Kidney (tissue), 14 donors: Measurements from ENCODE around the gene TPRA1. TPM values are rescaled to one million over a fixed set of nuclear protein-coding genes. Genes with fewer than 3 reads are reported as not detected.

Source experiments
- DNase-seq, 5 donors: peaks; one replicate each; pipeline ENCODE4 v3.0.0-alpha.2; 2013 to 2020
- FAIRE-seq: peaks from 2 replicates; lab custom pipeline; 2012; peaks lifted over from hg19 to GRCh38; lab: Jason Lieb, UNC
- H3K27ac ChIP-seq, 2 donors: one replicate each; pipeline ENCODE4 v1.7.0; 2013; ENCODE audit warnings: low read depth in 2 of 2, low read length in 2 of 2, inconsistent platforms in 1 of 2
- H3K27me3 ChIP-seq: one replicate; pipeline ENCODE4 v1.7.1; 2013; ENCODE audit warnings: low read length, inconsistent platforms; ENCODE audit not compliant: control insufficient read depth, insufficient read depth
- H3K36me3 ChIP-seq, 3 donors: one replicate each; pipeline versions ENCODE4 v1.7.0 to v1.7.1; 2013; ENCODE audit warnings: low read length in 3 of 3, control low read depth in 1 of 3, inconsistent platforms in 1 of 3; ENCODE audit not compliant: insufficient read depth in 3 of 3, control insufficient read depth in 2 of 3
- H3K4me1 ChIP-seq, 3 donors: one replicate each; pipeline versions ENCODE4 v1.7.0 to v1.7.1; 2013; ENCODE audit warnings: low read length in 3 of 3, inconsistent platforms in 1 of 3, low read depth in 1 of 3; ENCODE audit not compliant: control insufficient read depth in 2 of 3, insufficient read depth in 2 of 3
- H3K4me3 ChIP-seq, 3 donors: one replicate each; pipeline versions ENCODE4 v1.7.0 to v1.8.1; 2013; ENCODE audit warnings: low read length in 3 of 3, control low read depth in 1 of 3, inconsistent platforms in 1 of 3
- H3K9ac ChIP-seq, 3 donors: one replicate each; pipeline versions ENCODE4 v1.7.0 to v1.7.1; 2013; ENCODE audit warnings: low read length in 3 of 3, control low read depth in 1 of 3, inconsistent platforms in 1 of 3
- H3K9me3 ChIP-seq, 3 donors: one replicate each; pipeline versions ENCODE4 v1.7.0 to v1.7.1; 2013; ENCODE audit warnings: low read length in 3 of 3, control low read depth in 1 of 3, inconsistent platforms in 1 of 3; ENCODE audit not compliant: control insufficient read depth in 2 of 3, insufficient read depth in 1 of 3
- intact Hi-C: fragments of 100-400 bp; cut with DNase I; formaldehyde crosslinking; loops from one replicate; pipeline ENCODE4 v1.11.1; 2022
- polyA plus RNA-seq: library from polyadenylated mRNA; stranded (reverse); fragments of 350-450 nt; fragmentation: Illumina TruSeq; extraction: RNeasy Lipid Tissue Mini Kit (QIAGEN cat#74804); gene quantifications from one replicate; pipeline ENCODE4 v1.2.3, GENCODE V29; 2014; ENCODE audit warnings: low read depth, low replicate concordance; ENCODE audit not compliant: insufficient read depth
- total RNA-seq: library from RNA; stranded (reverse); fragmentation: NEBNext Ultra II Directional; extraction: Animal tissue kit (Norgen Biotek cat#: 25700); gene quantifications from one replicate; pipeline ENCODE4 v1.2.1, GENCODE V29; 2021
- TF ChIP-seq, protein P1 (sequence below): IDR thresholded peaks from 3 replicates; pipeline ENCODE4 v1.5.1; 2012; ENCODE audit warnings: mild to moderate bottlenecking, moderate library complexity, borderline replicate concordance; ENCODE audit not compliant: insufficient read depth; ENCODE audit errors: extremely low read depth
- donor health status: control.
- donor health status: control.
- donor health status: control.
- donor health status: control.
- donor health status: control.
- donor health status: DM: yes; HTN: yes; CAD: no.
- donor health status: Normal renal cell carcinoma (clear cell type).

TPRA1 gene
- total and polyA plus RNA-seq, 2 donors from 2014 or later: 35.4 to 36.4 TPM

DNA sequence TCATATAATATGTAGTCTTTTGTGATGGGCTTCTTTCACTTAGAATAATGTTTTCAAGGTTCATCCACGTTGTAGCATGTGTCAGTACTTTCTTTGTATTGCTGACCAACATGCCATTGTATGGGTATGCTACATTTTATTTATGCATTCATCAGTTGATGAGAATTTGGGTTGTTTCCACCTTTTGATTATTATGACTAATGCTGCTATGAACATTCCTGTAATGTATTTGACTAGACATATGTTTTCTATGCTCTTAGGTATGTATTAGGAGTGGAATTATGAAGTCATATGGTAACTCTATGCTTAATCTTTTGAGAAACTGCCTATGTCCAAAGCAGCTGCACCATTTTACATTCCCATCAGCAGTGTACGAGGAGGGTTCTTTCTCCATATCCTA lies 35.3 kb upstream of the TPRA1 start:
- TF ChIP-seq, protein P1, sequence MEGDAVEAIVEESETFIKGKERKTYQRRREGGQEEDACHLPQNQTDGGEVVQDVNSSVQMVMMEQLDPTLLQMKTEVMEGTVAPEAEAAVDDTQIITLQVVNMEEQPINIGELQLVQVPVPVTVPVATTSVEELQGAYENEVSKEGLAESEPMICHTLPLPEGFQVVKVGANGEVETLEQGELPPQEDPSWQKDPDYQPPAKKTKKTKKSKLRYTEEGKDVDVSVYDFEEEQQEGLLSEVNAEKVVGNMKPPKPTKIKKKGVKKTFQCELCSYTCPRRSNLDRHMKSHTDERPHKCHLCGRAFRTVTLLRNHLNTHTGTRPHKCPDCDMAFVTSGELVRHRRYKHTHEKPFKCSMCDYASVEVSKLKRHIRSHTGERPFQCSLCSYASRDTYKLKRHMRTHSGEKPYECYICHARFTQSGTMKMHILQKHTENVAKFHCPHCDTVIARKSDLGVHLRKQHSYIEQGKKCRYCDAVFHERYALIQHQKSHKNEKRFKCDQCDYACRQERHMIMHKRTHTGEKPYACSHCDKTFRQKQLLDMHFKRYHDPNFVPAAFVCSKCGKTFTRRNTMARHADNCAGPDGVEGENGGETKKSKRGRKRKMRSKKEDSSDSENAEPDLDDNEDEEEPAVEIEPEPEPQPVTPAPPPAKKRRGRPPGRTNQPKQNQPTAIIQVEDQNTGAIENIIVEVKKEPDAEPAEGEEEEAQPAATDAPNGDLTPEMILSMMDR: no peak
- no peaks in the 10 kb centered on the region for H3K9me3 ChIP-seq
- H3K27me3 ChIP-seq: peaks cover 4% of the 10 kb centered on the region
- no peak overlapping the region for H3K9ac ChIP-seq
- DNase-seq: no peak
- no peak for FAIRE-seq
- H3K36me3 ChIP-seq: peaks cover 0 to 4% (median 0%) of the 10 kb centered on the region in 3 donors
- H3K4me1 ChIP-seq: peaks cover 3 to 14% (median 3%) of the 10 kb centered on the region in 3 donors
- H3K4me3 ChIP-seq: no peak overlapping the region
- intact Hi-C loops: no loop called here
- no peak overlapping the region for H3K27ac ChIP-seq

DNA sequence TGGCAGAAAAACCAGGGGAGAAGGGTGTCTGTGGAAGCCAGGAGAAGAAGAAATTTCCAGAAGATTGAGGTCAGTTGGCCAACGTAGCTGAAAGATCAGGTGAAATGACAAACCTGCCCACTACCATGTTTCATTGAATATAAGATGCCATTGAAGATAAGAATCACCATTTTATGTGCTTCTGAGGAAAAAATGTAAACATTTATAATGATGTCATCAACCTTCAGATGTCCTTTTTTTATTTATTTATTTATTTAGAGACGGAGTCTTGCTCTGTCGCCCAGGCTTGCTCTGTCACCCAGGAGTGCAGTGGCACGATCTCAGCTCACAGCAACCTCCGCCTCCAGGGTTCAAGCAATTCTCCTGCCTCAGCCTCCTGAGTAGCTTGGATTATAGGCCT lies 33.5 kb upstream of the TPRA1 start:
- DNase-seq (no peak), FAIRE-seq (no peak)
- Histone ChIP-seq H3K9me3 (no peaks in the 10 kb centered on the region), H3K4me3 (no peak overlapping the region), H3K27ac (no peak overlapping the region), H3K27me3 (peaks cover 2% of the 10 kb centered on the region), H3K36me3 (peaks cover 0 to 4% (median 3%) of the 10 kb centered on the region in 3 donors), H3K4me1 (peaks cover 0 to 3% (median 0%) of the 10 kb centered on the region in 3 donors), H3K9ac (no peak overlapping the region)
- TF ChIP-seq, protein P1: no peak
- intact Hi-C loops: no loop called here

GRCh38 chr3:127622772-127623576 lies 32.4 kb upstream of the TPRA1 start:
- DNase-seq (no peak), FAIRE-seq (no peak)
- H3K9me3 ChIP-seq: no peaks in the 10 kb centered on the region
- H3K36me3 ChIP-seq: peaks cover 0 to 6% (median 3%) of the 10 kb centered on the region in 3 donors
- intact Hi-C loops: no loop called here
- TF ChIP-seq, protein P1: no peak
- no peak overlapping the region for H3K4me3 ChIP-seq
- H3K27me3 ChIP-seq: no peaks in the 10 kb centered on the region
- H3K27ac ChIP-seq: no peak overlapping the region
- no peaks in the 10 kb centered on the region for H3K4me1 ChIP-seq
- H3K9ac ChIP-seq: no peak overlapping the region
